ENCODE data around the gene PTPRE. TPM values are rescaled to one million over a fixed set of nuclear protein-coding genes. Genes with fewer than 3 reads are reported as not detected.

PTPRE gene
- polyA plus RNA-seq, 1 of the 3 experiments (the other 2 are of a cell fraction) = 11.8 TPM

DNA sequence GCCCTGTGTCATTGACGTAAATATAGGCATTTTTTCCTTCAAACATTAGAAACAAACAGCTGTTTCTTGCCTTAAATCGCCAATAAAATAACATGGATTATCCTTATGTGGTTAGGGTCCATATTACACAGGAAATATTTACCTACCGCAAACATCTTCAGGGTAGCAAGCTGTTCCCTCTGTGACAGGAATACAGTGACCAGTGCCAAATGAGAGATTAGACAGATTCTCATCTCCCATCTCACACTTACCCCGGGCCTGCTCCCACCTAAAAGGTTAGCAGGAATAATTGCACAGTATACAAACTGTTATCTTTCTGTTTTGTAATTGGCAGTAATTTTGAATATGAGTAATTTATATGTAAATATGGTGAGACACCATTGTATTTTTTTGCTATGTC, 202.8 kb downstream of the PTPRE start:
- Histone ChIP-seq H3K27me3 (ENCODE audit: insufficient read depth) (no peaks in the 10 kb centered on the region), H3K36me3 (replicated peaks in 1 of 2; ENCODE audit: control insufficient read depth in 1 of 2, insufficient read depth in 2 of 2, low read length in 1 of 2) (peaks cover 72 to 87% of the 10 kb centered on the region in 2 experiments), H3K27ac (ENCODE audit: low read depth in 2 of 2, low read length in 1 of 2) (no peak overlapping the region), H3K79me2 (ENCODE audit: insufficient read depth) (peaks cover 32% of the 10 kb centered on the region; the same call in 1 of the 2 replicates), H4K20me1 (ENCODE audit: insufficient read depth) (peaks cover 21% of the 10 kb centered on the region; the same call in 1 of the 2 replicates), H2AFZ (ENCODE audit: low read depth) (no peak overlapping the region), H3K9me3 (no peaks in the 10 kb centered on the region), H3K9ac (no peak overlapping the region), H3K4me1 (ENCODE audit: control insufficient read depth in 1 of 2, insufficient read depth in 2 of 2, low read depth in 1 of 2, low read length in 1 of 2) (no peaks in the 10 kb centered on the region), H3K4me3 (ENCODE audit: low read depth in 2 of 2, low read length in 1 of 2) (no peak overlapping the region), H3K9me2 (no peaks in the 10 kb centered on the region), H3K4me2 (no peak overlapping the region), H3F3A (replicated peaks; ENCODE audit: insufficient read depth) (no peaks in the 10 kb centered on the region)
- no peak for TF ChIP-seq TAF1 (IDR thresholded peaks at IDR 0.05; ENCODE audit: borderline replicate concordance, low read depth, low read length)
- no peak for TF ChIP-seq TEAD4 (IDR thresholded peaks at IDR 0.05; ENCODE audit: borderline replicate concordance, insufficient read depth)
- TF ChIP-seq SIN3A (IDR thresholded peaks at IDR 0.05; ENCODE audit: borderline replicate concordance, low read depth, low read length) = no peak
- TF ChIP-seq TCF12 (IDR thresholded peaks at IDR 0.05) = no peak
- TF ChIP-seq MEF2A (IDR thresholded peaks at IDR 0.05; ENCODE audit: borderline replicate concordance, low read depth) = no peak
- no peak for TF ChIP-seq EP300 (IDR thresholded peaks at IDR 0.05; ENCODE audit: borderline replicate concordance in 1 of 2, low read depth in 1 of 2, low read length in 1 of 2)
- TF ChIP-seq MXI1 (IDR thresholded peaks at IDR 0.05; ENCODE audit: low read depth, low read length) = no peak
- TF ChIP-seq ELF1 (IDR thresholded peaks at IDR 0.05) = no peak
- no peak for TF ChIP-seq YY1 (IDR thresholded peaks at IDR 0.05; ENCODE audit: low read depth)
- no peak for TF ChIP-seq NFIC (IDR thresholded peaks at IDR 0.05; ENCODE audit: borderline replicate concordance)
- TF ChIP-seq, protein P1, sequence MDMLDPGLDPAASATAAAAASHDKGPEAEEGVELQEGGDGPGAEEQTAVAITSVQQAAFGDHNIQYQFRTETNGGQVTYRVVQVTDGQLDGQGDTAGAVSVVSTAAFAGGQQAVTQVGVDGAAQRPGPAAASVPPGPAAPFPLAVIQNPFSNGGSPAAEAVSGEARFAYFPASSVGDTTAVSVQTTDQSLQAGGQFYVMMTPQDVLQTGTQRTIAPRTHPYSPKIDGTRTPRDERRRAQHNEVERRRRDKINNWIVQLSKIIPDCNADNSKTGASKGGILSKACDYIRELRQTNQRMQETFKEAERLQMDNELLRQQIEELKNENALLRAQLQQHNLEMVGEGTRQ (IDR thresholded peaks at IDR 0.05; ENCODE audit: borderline replicate concordance, low read depth, low read length) = no peak
- TF ChIP-seq, protein P2, sequence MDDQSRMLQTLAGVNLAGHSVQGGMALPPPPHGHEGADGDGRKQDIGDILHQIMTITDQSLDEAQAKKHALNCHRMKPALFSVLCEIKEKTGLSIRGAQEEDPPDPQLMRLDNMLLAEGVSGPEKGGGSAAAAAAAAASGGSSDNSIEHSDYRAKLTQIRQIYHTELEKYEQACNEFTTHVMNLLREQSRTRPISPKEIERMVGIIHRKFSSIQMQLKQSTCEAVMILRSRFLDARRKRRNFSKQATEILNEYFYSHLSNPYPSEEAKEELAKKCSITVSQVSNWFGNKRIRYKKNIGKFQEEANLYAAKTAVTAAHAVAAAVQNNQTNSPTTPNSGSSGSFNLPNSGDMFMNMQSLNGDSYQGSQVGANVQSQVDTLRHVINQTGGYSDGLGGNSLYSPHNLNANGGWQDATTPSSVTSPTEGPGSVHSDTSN (IDR thresholded peaks at IDR 0.05) = no peak
- no peak for TF ChIP-seq FOXM1 (IDR thresholded peaks at IDR 0.05; ENCODE audit: low read depth)
- TF ChIP-seq JUND (IDR thresholded peaks at IDR 0.05) = no peak
- TF ChIP-seq, protein P3, sequence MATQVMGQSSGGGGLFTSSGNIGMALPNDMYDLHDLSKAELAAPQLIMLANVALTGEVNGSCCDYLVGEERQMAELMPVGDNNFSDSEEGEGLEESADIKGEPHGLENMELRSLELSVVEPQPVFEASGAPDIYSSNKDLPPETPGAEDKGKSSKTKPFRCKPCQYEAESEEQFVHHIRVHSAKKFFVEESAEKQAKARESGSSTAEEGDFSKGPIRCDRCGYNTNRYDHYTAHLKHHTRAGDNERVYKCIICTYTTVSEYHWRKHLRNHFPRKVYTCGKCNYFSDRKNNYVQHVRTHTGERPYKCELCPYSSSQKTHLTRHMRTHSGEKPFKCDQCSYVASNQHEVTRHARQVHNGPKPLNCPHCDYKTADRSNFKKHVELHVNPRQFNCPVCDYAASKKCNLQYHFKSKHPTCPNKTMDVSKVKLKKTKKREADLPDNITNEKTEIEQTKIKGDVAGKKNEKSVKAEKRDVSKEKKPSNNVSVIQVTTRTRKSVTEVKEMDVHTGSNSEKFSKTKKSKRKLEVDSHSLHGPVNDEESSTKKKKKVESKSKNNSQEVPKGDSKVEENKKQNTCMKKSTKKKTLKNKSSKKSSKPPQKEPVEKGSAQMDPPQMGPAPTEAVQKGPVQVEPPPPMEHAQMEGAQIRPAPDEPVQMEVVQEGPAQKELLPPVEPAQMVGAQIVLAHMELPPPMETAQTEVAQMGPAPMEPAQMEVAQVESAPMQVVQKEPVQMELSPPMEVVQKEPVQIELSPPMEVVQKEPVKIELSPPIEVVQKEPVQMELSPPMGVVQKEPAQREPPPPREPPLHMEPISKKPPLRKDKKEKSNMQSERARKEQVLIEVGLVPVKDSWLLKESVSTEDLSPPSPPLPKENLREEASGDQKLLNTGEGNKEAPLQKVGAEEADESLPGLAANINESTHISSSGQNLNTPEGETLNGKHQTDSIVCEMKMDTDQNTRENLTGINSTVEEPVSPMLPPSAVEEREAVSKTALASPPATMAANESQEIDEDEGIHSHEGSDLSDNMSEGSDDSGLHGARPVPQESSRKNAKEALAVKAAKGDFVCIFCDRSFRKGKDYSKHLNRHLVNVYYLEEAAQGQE (IDR thresholded peaks at IDR 0.05; ENCODE audit: low read depth, low read length) = no peak
- TF ChIP-seq FOSL2 (IDR thresholded peaks at IDR 0.05; ENCODE audit: borderline replicate concordance, low read depth) = no peak
- TF ChIP-seq, protein P4, sequence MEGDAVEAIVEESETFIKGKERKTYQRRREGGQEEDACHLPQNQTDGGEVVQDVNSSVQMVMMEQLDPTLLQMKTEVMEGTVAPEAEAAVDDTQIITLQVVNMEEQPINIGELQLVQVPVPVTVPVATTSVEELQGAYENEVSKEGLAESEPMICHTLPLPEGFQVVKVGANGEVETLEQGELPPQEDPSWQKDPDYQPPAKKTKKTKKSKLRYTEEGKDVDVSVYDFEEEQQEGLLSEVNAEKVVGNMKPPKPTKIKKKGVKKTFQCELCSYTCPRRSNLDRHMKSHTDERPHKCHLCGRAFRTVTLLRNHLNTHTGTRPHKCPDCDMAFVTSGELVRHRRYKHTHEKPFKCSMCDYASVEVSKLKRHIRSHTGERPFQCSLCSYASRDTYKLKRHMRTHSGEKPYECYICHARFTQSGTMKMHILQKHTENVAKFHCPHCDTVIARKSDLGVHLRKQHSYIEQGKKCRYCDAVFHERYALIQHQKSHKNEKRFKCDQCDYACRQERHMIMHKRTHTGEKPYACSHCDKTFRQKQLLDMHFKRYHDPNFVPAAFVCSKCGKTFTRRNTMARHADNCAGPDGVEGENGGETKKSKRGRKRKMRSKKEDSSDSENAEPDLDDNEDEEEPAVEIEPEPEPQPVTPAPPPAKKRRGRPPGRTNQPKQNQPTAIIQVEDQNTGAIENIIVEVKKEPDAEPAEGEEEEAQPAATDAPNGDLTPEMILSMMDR (IDR thresholded peaks at IDR 0.05) = no peak
- TF ChIP-seq RCOR1 (IDR thresholded peaks at IDR 0.05; ENCODE audit: low read length) = no peak
- TF ChIP-seq GABPA (IDR thresholded peaks at IDR 0.05; ENCODE audit: low read depth) = no peak
- TF ChIP-seq, protein P5, sequence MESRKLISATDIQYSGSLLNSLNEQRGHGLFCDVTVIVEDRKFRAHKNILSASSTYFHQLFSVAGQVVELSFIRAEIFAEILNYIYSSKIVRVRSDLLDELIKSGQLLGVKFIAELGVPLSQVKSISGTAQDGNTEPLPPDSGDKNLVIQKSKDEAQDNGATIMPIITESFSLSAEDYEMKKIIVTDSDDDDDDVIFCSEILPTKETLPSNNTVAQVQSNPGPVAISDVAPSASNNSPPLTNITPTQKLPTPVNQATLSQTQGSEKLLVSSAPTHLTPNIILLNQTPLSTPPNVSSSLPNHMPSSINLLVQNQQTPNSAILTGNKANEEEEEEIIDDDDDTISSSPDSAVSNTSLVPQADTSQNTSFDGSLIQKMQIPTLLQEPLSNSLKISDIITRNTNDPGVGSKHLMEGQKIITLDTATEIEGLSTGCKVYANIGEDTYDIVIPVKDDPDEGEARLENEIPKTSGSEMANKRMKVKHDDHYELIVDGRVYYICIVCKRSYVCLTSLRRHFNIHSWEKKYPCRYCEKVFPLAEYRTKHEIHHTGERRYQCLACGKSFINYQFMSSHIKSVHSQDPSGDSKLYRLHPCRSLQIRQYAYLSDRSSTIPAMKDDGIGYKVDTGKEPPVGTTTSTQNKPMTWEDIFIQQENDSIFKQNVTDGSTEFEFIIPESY (IDR thresholded peaks at IDR 0.05; ENCODE audit: borderline replicate concordance, low read depth) = no peak
- ChIA-PET CTCF (no interaction called here), POLR2A (no interaction called here)
- WGBS (ENCODE audit: low lambda C conversion rate) = 92% methylated on average over 4 of the region's 4 CpGs
- no peak for DNase-seq
